HCT116 (cell line): Measurements from ENCODE around the gene PIK3R1. TPM values are rescaled to one million over a fixed set of nuclear protein-coding genes. Genes with fewer than 3 reads are reported as not detected.

Source experiments
- ATAC-seq: fragments of 200-7000 bp; cut with Tn5 transposase; 2 replicates; pipeline ENCODE4 v1.9.1; 2020; ENCODE audit warnings: mild to moderate bottlenecking, moderate library complexity
- BruUV-seq: library from RNA; stranded (reverse); fragments of 400-500 nt; replicated peaks from 2 replicates; lab custom pipeline; 2021; lab: Mats Ljungman, UMichigan
- CTCF ChIA-PET: fragments of 300-600 bp; sonication (Branson Sonifier 250); formaldehyde crosslinking; loops from one replicate; lab custom pipeline; 2021; ENCODE audit warnings: antibody characterized with exemption; lab: Charles Lee
- POLR2A ChIA-PET: fragments of 300-600, 350-600 bp; sonication (Branson Sonifier 250); formaldehyde crosslinking; loops from one replicate; lab custom pipeline; 2021; ENCODE audit warnings: antibody characterized with exemption; lab: Charles Lee
- RAD21 ChIA-PET, 2 experiments: fragments of 300-600 bp; sonication (Branson Sonifier 250); formaldehyde crosslinking; loops; one replicate each; lab custom pipeline; 2023; ENCODE audit warnings: low total read pairs in 2 of 2; ENCODE audit not compliant: uncharacterized antibody in 2 of 2, unreplicated experiment in 2 of 2, low non-redundant PET in 1 of 2; lab: Charles Lee
- DNase-seq: peaks from one replicate; pipeline ENCODE4 v3.0.0-alpha.2; 2010; ENCODE audit warnings: low read depth, low spot score
- H2AFZ ChIP-seq: fragments of 200-600 bp; shearing (Covaris generic), sonication (generic); 2 replicates; pipeline ENCODE4 v1.6.1; 2017; ENCODE audit warnings: low read depth, mixed run types, mixed read lengths, antibody characterized with exemption, low read length; ENCODE audit not compliant: poor library complexity, severe bottlenecking
- H3K27ac ChIP-seq: 2 replicates; pipeline ENCODE4 v1.5.1; 2012; ENCODE audit warnings: low read depth, low read length
- H3K27me3 ChIP-seq: fragments of 200-600 bp; sonication (generic); 2 replicates; pipeline ENCODE4 v1.6.1; 2016; ENCODE audit warnings: mixed run types, low read length, mixed read lengths; ENCODE audit not compliant: insufficient read depth
- H3K36me3 ChIP-seq, 2 experiments: fragments of 200-500 bp in 1 of 2; fragments of 200-600 bp in 1 of 2; sonication (Bioruptor generic) in 1 of 2; sonication (generic) in 1 of 2; 2 replicates each; pipeline versions ENCODE4 v1.5.1 to v1.6.1; 2014 to 2016; ENCODE audit warnings: low read length in 2 of 2, inconsistent platforms in 1 of 2, mixed read lengths in 1 of 2, mixed run types in 1 of 2; ENCODE audit not compliant: insufficient read depth in 2 of 2, control insufficient read depth in 1 of 2
- H3K4me1 ChIP-seq, 2 experiments: fragments of 200-600 bp in 1 of 2; sonication (generic) in 1 of 2; 2 replicates each; pipeline versions ENCODE4 v1.5.1 to v1.6.1; 2012 to 2017; ENCODE audit warnings: low read length in 2 of 2, inconsistent platforms in 1 of 2, mild to moderate bottlenecking in 1 of 2, mixed read lengths in 1 of 2, mixed run types in 1 of 2, moderate library complexity in 1 of 2; ENCODE audit not compliant: insufficient read depth in 2 of 2, control insufficient read depth in 1 of 2
- H3K4me2 ChIP-seq: fragments of 200-600 bp; sonication (generic); 2 replicates; pipeline ENCODE4 v1.6.1; 2017; ENCODE audit warnings: mixed run types, low read length, mixed read lengths
- H3K4me3 ChIP-seq, 2 experiments: fragments of 200-600 bp in 1 of 2; sonication (generic) in 1 of 2; replicated peaks in 1 of 2; 2 replicates each; pipeline ENCODE4 v1.5.1; 2011 to 2016; ENCODE audit warnings: low read length in 2 of 2, control low read depth in 1 of 2, low read depth in 1 of 2, mild to moderate bottlenecking in 1 of 2, mixed read lengths in 1 of 2, mixed run types in 1 of 2
- H3K79me2 ChIP-seq: fragments of 200-600 bp; sonication (generic); 2 replicates; pipeline ENCODE4 v1.6.1; 2017; ENCODE audit warnings: mild to moderate bottlenecking, mixed run types, low read length, moderate library complexity, mixed read lengths; ENCODE audit not compliant: insufficient read depth
- H3K9ac ChIP-seq: fragments of 200-600 bp; sonication (generic); 2 replicates; pipeline ENCODE4 v1.6.1; 2016; ENCODE audit warnings: low read length, mixed read lengths
- H3K9me2 ChIP-seq: fragments of 200-600 bp; sonication (generic), shearing (Covaris generic); 2 replicates; pipeline ENCODE4 v1.6.1; 2017; ENCODE audit warnings: mixed run types, mild to moderate bottlenecking, moderate library complexity; ENCODE audit not compliant: insufficient read depth
- H3K9me3 ChIP-seq, 2 experiments: fragments of 200-500 bp in 1 of 2; fragments of 200-600 bp in 1 of 2; sonication (Bioruptor generic) in 1 of 2; sonication (generic) in 1 of 2; 2 replicates each; pipeline ENCODE4 v1.6.1; 2014 to 2017; ENCODE audit warnings: low read length in 2 of 2, mixed read lengths in 2 of 2, inconsistent platforms in 1 of 2, low read depth in 1 of 2, mild to moderate bottlenecking in 1 of 2, mixed run types in 1 of 2, moderate library complexity in 1 of 2; ENCODE audit not compliant: control insufficient read depth in 1 of 2, insufficient read depth in 1 of 2
- H4K20me1 ChIP-seq: fragments of 200-600 bp; sonication (generic), shearing (Covaris generic); 2 replicates; pipeline ENCODE4 v1.6.1; 2017; ENCODE audit warnings: mixed run types, mild to moderate bottlenecking, moderate library complexity; ENCODE audit not compliant: insufficient read depth
- ATF3 ChIP-seq: IDR thresholded peaks from 2 replicates; pipeline ENCODE4 v1.6.1; 2012
- CBX3 ChIP-seq: IDR thresholded peaks from 2 replicates; pipeline ENCODE4 v1.6.1; 2012; ENCODE audit warnings: low read depth
- CEBPB ChIP-seq: IDR thresholded peaks from 2 replicates; pipeline ENCODE4 v1.6.1; 2012; ENCODE audit warnings: low read depth
- CTCF ChIP-seq, 3 experiments: fragments of 200-600 bp in 1 of 3; sonication (generic) in 1 of 3; IDR thresholded peaks in 2 of 3; conservative IDR thresholded peaks in 1 of 3; 2 replicates each; pipeline ENCODE4 v1.5.1; 2012 to 2017; ENCODE audit warnings: low read depth in 2 of 3, low read length in 2 of 3, antibody characterized with exemption in 1 of 3, borderline replicate concordance in 1 of 3, control low read depth in 1 of 3, mild to moderate bottlenecking in 1 of 3, mixed read lengths in 1 of 3, mixed run types in 1 of 3, moderate library complexity in 1 of 3; ENCODE audit not compliant: insufficient read depth in 1 of 3
- ELF1 ChIP-seq: IDR thresholded peaks from 2 replicates; pipeline ENCODE4 v1.6.1; 2012; ENCODE audit warnings: low read depth, borderline replicate concordance
- EZH2 ChIP-seq: fragments of 200-600 bp; sonication (generic); IDR thresholded peaks from 2 replicates; pipeline ENCODE4 v1.6.1; 2017; ENCODE audit warnings: antibody characterized with exemption, mixed run types
- EZH2phosphoT487 ChIP-seq: fragments of 200-600 bp; IDR thresholded peaks from 2 replicates; pipeline ENCODE4 v1.6.1; 2018; ENCODE audit warnings: antibody characterized with exemption, borderline replicate concordance
- FOSL1 ChIP-seq: IDR thresholded peaks from 2 replicates; pipeline ENCODE4 v1.6.1; 2012; ENCODE audit warnings: low read depth
- JUND ChIP-seq: IDR thresholded peaks from 2 replicates; pipeline ENCODE4 v1.6.1; 2012
- POLR2A ChIP-seq: IDR thresholded peaks from 2 replicates; pipeline ENCODE4 v1.7.0; 2011; ENCODE audit warnings: borderline replicate concordance; ENCODE audit not compliant: insufficient read depth, insufficient read length; ENCODE audit errors: extremely low read depth
- POLR2AphosphoS5 ChIP-seq: IDR thresholded peaks from 2 replicates; pipeline ENCODE4 v1.6.1; 2011; ENCODE audit warnings: mild to moderate bottlenecking, low read depth, low read length, moderate library complexity
- RAD21 ChIP-seq: IDR thresholded peaks from 2 replicates; pipeline ENCODE4 v1.6.1; 2012; ENCODE audit warnings: low read depth, mild to moderate bottlenecking
- REST ChIP-seq: IDR thresholded peaks from 2 replicates; pipeline ENCODE4 v1.6.1; 2012; ENCODE audit warnings: low read depth
- SIN3A ChIP-seq: IDR thresholded peaks from 2 replicates; pipeline ENCODE4 v1.6.1; 2012; ENCODE audit warnings: low read depth
- TCF7L2 ChIP-seq: IDR thresholded peaks from 2 replicates; pipeline ENCODE4 v1.7.0; 2011; ENCODE audit warnings: borderline replicate concordance, inconsistent platforms; ENCODE audit not compliant: insufficient read depth, insufficient read length; ENCODE audit errors: extremely low read depth
- ZBTB33 ChIP-seq: IDR thresholded peaks from 2 replicates; pipeline ENCODE4 v1.6.1; 2011; ENCODE audit warnings: mild to moderate bottlenecking, low read length, moderate library complexity; ENCODE audit not compliant: insufficient replicate concordance; ENCODE audit errors: extremely low read depth
- ZFX ChIP-seq: fragments of 450-650 bp; IDR thresholded peaks from 2 replicates; pipeline ENCODE4 v1.6.1; 2017
- intact Hi-C: fragments of 100-400 bp; cut with micrococcal nuclease; formaldehyde crosslinking; loops from 2 replicates; pipeline ENCODE4 v1.10.0; 2022
- total RNA-seq: library from RNA; stranded (reverse); gene quantifications from one replicate; pipeline ENCODE4 v1.2.1, GENCODE V29; 2021; ENCODE audit not compliant: unreplicated experiment

PIK3R1 gene
- total RNA-seq, 1 experiment from 2014 or later = 7.2 TPM

- H3K4me3 ChIP-seq = no peak overlapping the region
- TF ChIP-seq ZBTB33 (no peak), REST (no peak), FOSL1 (no peak), TCF7L2 (no peak), POLR2A (no peak), RAD21 (no peak), JUND (no peak), EZH2phosphoT487 (no peak), ELF1 (no peak), EZH2 (no peak), ATF3 (no peak), CBX3 (no peak), POLR2AphosphoS5 (no peak), SIN3A (no peak), CTCF (IDR thresholded peaks at IDR 0.05 in 2 of 3, conservative IDR thresholded peaks at IDR 0.05 in 1 of 3; ENCODE audit: borderline replicate concordance in 1 of 3, insufficient read depth in 1 of 3, low read depth in 2 of 3, low read length in 2 of 3) (no peak), CEBPB (no peak), ZFX (no peak)
- TF ChIP-seq, all 23 proteins: peak for 0
- intact Hi-C loops = no loop called here
- Histone ChIP-seq H3K9me2 (no peaks in the 10 kb centered on the region), H2AFZ (no peak overlapping the region), H3K36me3 (no peaks in the 10 kb centered on the region), H3K79me2 (no peaks in the 10 kb centered on the region), H4K20me1 (no peaks in the 10 kb centered on the region), H3K4me2 (no peak overlapping the region), H3K9ac (no peak overlapping the region), H3K27ac (no peak overlapping the region), H3K4me1 (no peaks in the 10 kb centered on the region), H3K9me3 (no peaks in the 10 kb centered on the region), H3K27me3 (no peaks in the 10 kb centered on the region)
- RAD21 ChIA-PET = no interaction called here
- no TSS peak for BruUV-seq
- CTCF ChIA-PET = interaction anchor here (1.3 kb wide), 1 partner anchor 14 kb away, joined by 3 read pairs; no protein-coding TSS in a partner anchor
- DNase-seq (no peak), ATAC-seq (no peak)
- POLR2A ChIA-PET = no interaction called here
These were observed 43.0 kb downstream of the PIK3R1 start for GRCh38 chr5:68258531-68258930.
